CD4-positive, alpha-beta T cell treated with Interleukin-4 for 1 hour (primary cell): ENCODE measurements around the gene SRGAP1.
"Not testable (repeated sequence)": the region's sequence is repeated elsewhere in the genome, so short reads cannot be mapped to it uniquely, and the experiment has no call there.

Source experiments
- DNase-seq, 2 donors: peaks; one replicate each; pipeline ENCODE4 v3.0.0-alpha.2; 2020 to 2022

Gene SRGAP1

DNA sequence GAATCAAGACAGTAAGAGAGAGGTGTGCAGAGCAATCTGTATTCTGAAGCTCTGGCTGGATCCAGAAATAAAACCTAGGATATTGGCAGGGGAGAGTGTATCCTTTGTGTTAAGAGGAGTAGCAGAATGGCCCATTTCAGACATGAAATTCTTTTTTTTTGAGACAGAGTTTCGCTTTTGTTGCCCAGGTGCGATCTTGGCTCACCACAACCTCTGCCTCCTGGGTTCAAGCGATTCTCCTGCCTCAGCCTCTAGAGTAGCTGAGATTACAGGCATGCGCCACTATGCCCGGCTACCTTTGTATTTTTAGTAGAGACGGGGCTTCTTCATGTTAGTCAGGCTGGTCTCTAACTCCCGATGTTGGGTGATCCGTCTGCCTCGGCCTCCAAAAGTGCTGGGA is 6.1 kb upstream of the SRGAP1 start:
- DNase-seq: no peak

DNA sequence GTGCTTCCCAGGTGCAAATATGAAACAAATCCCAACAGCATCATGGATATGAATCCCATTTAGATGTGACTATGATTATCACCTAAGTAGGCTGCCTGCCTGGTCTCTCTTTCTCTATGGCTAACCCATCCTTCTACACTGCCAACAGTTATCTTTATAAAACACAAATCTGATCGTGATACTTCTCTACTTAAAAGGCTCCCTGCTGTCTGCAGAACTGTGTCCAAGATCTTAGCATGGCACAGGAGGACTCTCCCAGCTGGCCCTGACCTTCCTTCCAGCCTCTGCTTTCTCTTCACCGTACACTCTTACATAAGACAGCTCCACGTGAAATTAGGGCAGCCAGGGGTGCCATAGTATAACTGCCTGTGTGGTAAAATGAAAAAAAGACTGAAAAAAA is 3.5 kb upstream of the SRGAP1 start:
- no peak for DNase-seq

DNA sequence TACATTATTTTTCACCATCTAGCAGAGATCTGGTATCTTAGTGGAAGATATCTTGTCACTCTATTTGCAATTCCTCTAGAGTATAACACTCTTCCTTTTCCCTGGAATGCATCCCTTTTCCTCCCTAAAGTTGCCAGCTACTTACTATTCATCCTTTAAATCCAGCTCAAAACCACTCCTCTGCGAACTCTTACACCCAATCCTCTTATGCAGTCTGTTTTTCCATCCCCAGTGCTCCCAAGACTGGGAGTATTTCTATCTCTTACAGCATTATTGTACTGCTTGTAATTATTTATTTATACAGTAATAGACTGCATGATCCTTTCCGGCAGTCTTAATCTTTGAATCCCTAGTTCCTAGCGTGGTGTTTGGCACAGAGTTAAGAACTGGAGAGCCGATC is 2.9 kb upstream of the SRGAP1 start:
- DNase-seq: no peak

DNA sequence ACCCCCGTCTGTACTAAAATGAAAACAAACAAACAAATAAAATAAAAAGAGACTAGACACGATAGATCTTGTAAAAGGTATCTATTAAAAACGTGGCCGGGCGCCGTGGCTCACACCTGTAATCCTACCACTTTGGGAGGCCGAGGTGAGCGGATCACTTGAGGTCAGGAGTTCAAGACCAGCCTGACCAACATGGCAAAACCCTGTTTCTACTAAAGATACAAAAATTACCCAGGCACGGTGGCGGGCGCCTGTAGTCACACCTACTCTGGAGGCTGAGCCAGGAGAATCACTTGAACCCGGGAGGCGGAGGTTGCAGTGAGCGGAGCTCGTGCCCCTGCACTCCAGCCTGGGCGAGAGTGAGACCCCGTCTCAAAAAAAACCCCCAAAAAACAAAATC is 1.8 kb upstream of the SRGAP1 start:
- DNase-seq: not testable (repeated sequence)

DNA sequence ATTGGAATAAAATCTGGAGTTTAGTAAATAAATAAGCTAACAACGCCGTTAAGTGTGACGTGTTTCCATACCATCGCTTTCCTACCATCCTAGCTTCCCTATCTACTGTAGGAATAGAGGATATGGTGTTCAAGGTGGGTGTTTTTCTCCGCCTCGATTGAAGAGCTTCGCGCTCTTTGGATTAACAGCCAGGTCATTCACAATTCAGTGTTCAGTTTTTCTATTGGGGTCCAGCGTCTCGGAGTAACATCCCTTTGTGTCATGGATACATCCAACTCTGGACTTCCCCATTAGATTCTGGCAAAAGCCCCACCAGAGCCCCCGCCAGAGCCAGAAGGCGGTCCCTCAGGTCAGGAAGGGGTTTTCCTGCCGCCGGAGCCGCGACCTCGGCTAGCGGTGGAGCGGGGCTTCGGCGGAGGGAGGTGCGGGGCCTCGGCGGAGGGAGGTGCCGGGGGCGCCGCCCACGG is 1.2 kb upstream of the SRGAP1 start:
- no peak for DNase-seq

DNA sequence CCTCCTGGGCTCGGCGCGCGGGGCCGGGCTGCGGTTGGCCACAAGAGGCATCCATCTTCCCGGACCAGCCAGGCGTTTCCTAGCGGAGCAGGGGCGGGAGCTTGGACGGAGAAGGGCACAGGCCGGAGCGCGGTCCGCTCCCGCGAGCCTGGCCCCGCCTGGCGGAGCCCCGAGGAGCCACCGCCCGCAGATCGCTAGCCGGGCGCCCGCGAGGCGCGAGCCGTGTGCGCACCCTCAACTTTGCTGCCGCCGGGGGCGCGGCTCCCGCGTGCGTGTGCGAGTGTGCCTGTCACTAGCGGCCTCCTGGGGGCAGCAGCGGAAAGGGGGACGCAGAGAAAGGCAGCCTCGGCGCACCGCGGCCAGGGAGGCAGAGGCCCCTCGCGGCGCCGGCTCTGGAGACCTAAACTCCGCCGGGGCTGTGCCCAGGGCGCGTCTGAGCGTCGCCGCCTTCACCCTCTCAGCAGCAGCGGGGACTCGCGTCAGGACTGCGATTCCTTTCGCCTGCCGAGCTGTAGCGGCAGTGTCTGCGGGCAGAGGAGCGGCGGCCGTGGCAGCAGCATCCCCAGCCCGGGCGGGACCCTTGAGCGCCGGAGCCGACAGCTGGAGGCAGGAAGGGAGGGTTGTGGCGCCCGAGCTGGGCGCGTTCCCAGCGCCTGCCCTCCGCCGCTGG is 644 bp upstream of the SRGAP1 start:
- peak; percentile 78 to 82 for DNase-seq

DNA sequence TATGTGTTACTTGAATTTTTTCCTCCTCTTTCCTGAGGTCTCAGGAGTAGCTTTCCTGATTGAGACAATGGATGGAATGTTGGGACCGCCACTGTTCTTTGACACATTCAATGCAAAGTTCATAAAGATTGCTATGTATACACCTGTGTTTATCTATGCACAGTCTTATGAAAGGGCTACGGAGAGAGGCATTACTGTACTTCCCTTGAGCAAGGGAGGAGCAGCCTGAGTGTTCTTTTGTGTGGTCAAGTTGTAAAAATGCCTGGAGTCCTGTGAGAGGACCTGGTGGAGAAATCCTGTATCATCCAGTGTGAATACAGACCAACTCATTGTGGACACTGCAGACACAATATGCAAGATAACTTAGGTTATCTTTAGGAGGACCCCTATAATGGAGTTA is 1.2 kb downstream of the SRGAP1 start:
- DNase-seq: no peak

DNA sequence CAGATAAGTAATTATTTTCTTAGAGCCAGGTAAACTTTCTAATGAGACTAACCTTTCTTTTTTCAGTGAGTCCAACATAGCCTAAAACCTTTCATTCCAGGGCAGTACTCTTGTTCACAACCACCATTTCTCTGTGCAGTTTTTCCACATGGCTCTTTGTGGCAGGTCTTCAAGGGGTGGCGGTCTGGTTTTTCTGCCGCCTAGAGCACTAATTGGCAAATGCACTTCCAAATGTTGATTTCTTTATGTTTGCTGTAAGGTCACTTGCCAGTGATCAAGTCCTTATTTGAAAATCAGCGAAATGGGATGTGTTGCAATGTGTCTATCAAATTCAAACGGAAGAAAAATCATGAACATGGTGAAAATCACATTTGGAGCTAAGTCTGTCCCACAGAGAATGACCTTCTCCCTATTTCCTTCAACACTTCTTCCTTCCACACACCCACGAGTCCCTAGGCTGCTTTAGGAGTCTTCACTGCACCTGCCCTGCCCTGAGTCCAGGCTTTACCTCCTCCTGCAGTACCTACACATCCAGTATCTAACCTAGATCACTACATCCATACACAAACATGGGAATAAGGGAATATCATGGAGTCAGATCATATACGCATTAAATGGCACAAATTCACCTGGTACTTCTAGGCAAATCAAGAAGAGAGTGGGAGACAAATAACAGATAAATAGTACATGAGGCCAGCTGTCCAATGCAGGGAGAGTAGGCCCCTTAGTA is 1.9 kb downstream of the SRGAP1 start:
- DNase-seq: no peak

DNA sequence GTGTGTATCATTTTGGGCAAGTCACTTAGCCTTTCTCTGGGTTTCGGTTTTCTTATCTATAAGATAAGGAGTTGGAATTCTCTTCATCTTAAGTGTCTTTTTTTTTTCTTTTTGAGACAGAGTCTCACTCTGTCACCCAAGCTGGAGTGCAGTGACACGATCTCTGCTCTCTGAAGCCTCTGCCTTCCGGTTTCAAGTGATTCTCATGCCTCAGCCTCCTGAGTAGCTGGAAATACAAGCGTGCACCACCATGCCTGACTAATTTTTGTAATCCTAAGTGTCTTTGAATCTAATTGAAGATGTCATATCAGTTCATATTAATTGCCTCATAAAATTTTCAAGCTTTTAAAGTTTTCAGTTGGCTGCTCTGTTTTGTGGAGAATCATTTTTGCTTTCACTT is 4.0 kb downstream of the SRGAP1 start:
- DNase-seq: no peak

DNA sequence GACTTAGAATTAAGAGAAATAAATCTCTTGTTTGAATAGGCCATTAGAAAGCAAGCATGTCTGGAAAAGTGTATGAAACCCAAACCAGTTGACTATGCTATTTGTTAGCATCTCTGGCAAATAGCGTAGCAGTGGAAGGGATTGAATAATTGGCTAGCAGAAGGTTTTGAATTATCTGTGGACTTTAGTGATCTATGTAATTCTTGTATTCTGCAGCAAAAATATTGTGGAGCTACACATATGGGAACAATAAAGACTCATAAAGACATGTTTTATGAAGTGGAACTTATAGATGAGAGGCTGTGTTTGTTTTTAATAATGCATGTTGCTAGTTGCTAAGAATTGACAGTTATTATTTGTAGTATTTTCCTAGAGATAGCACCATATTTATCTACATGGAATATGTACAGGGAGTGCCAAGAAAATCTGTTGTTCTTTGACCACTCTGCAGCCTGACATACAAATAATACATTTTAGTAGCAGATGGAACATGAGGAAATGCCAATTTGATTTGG is 4.7 kb downstream of the SRGAP1 start:
- DNase-seq: no peak

DNA sequence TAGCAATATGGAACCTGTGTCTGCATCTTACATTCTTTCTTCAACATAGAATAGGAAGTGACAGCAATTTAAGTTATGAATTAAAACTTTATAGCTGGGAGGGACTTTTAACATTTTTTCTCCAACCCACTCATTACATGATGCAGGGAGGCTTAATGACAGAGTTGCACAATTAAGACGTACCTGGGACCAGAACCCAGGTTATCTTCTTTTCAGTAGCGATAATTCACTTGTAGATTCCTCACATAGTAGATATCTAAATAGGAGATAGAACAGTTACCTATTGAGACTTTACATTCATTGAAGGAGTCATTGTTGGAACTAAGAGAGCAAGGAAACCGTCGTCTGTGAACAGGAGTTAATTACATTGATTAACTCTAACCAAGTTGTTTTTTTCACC is 5.1 kb downstream of the SRGAP1 start:
- DNase-seq: no peak

DNA sequence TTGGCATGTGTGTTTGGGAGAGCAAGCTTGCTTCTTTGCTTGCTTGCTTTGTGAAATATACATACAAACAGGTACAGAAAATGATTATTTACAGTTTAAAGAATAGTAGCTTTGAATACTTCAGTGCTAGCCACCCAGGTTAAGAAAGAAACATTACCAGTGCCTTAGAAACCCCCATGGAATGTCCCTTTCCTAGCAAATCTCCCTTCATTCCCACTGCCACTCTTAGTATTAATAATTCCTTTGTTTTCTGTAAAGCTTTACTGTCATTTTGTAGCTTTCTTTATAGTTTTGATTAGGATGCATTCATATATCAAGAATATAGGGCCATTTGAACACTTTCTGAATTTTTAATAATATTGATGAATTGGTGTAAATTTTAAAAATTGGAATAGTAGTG is 9.5 kb downstream of the SRGAP1 start:
- no peak for DNase-seq

DNA sequence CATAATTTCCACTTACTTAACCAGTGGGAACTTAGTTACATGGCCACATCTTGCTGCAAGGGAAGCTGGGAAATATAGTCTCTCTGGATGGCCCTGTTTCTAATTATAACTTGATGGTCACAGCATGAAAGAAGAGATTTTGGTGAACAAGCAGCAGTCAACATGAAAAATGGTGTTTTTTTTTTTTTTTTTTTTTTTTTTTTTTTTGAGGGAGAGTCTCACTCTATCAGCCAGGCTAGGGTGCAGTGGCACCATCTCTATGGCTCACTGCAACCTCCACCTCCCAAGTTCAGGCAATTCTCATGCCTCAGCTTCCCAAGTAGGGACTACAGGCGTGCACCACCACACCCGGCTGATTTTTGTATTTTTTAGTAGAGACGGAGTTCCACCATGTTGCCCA is 10.8 kb downstream of the SRGAP1 start:
- DNase-seq: no peak

DNA sequence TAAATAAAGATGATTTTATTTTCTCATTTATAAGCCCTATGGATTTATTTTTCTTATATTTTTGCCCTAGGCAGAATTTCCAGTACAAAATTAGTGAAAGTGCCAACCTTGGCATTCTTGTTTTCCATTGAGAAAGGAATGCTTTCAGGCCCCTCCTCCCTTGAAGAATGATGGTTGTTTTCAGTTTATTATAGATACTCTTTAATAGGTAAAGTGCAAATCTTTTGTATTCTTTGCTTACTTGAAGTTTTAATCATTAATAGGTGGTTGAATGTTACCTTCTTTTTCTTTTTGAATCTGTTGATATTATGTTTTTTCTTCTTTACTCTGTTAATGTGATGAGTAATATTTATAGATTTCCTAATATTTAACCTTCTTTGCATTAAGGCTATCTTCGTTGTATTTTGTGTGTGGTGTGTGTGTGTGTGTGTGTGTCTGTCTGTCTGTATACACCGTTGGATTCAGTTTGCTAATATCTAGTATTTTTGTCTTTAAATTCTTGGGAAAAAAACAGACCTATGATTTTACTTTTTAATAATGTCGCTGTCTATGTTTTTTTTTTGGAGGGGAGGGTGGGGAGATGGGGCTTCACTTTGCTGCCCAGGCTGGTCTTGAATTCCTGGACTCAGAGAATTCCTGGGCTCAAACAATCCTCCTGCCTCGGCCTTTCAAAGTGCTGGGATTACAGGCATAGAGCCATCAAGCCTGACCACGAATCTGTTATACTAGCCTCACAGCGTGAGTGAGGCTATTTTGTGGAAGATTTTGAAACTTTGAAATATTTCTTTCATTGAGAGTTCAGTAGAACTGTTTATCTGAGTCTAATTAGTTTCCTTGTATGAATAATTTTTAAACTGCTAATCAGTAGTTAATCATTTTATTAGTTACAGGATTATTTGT is 13.5 kb downstream of the SRGAP1 start:
- DNase-seq: no peak

DNA sequence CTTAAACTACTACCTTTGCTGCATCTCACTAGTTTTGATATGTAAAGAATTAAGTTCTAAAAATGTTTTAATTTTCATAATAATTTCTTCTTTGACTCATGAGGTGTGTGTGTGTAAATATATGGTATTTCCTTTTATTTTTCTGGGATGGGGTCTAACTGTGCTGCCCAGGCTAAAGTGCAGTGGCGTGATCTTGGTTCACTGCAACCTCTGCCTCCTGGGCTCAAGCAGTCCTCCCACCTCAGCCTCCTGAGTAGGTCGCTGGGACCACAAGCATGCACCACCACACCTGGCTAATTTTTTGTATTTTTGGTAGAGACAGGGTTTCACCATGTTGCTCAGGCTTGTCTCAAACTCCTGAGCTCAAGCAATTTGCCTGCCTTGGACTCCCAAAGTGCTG is 15.4 kb downstream of the SRGAP1 start:
- DNase-seq: not testable (repeated sequence)

DNA sequence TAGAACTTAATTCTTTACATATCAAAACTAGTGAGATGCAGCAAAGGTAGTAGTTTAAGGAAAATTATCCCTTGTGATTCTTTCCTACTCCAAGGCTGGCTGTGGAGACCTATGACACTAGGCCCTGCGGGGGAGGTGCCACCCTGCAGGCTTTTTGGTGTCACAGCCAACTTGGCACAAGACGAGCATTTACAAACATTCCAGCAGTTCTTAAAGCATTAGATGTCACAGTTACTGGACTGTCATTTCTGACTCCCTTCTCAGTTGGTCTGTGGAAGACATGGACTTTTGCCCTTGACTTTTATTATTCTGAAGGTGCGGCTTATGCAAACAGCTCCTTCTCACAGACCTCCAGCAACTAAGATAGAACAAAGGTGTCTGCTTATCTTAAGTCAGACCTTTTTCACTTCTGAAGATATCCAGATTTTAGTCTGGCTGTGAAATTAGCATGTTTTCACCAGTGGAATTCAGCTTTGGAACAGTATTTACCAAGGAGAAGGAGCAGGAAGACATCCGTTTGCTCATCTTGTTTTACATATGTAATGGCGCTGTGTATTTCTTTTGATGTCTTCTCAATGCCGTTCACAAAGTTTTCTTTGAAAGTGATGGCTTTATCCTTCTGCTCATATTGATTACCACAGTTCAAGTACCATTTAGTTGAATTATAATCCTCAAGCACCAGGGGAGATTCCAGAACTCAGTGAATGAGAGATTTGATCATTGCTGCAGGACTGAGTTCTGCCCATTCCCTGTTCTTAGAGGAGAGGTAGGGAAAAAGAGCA is 17.9 kb downstream of the SRGAP1 start:
- no peak for DNase-seq

DNA sequence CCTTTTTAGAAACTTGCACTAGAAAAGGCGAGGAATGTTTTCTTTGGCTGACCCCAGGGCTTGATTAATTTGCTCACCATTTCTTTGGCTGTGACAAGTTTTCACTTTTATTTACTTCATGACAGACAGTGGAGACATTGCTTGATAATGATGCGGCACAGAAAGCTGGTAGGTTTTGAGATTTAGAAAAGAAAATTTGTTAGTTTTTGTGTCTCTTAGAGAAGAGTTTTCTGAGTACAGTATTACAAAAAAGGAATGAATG is 18.4 kb downstream of the SRGAP1 start:
- DNase-seq: no peak

DNA sequence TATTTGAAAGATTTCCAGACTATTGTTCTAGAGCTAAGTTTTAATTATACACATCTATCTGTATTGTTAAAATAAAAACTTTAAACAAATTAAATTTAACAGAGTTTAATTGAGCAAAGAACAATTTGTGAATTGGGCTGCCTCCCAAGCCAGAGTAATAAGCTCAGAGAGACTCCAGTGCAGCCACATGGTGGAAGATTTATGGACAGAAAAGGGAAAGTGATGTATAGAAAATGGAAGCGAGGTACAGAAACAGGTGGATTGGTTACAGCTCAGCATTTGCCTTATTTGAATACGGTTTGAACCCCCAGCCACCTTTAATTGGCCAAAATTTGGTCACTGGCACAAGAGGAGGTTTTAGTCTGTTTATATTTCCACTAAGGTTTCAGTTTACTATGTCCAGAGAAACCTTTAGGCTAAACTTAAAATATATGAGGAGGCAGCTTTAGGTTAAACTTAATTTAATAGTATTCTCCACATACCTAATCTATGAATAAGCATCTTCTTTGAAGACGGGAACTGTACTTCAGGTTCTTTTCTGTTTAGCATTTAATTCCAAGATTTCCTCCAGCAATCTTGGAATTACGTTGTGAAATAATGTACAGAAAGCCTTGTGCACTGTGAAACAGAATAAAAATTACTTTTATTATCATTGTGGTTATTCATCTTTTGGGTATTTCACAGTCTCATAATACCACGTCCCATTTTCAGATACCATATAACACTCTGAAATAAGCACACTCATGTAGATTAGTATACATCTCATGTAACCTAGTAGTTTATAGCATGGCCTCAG is 19.4 kb downstream of the SRGAP1 start:
- DNase-seq: no peak

DNA sequence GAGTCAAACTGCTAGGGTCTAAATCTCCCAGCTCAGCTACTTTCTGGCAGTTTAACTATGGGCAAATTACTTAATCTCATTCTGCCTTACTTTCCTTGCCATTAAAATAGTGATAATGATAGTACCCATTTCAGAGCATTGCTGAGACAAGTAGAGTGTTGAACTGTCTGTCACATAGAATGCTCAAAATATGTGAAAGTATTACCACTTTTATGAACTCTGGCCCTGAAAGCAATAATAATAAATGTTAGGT is 19.9 kb downstream of the SRGAP1 start:
- DNase-seq: no peak

DNA sequence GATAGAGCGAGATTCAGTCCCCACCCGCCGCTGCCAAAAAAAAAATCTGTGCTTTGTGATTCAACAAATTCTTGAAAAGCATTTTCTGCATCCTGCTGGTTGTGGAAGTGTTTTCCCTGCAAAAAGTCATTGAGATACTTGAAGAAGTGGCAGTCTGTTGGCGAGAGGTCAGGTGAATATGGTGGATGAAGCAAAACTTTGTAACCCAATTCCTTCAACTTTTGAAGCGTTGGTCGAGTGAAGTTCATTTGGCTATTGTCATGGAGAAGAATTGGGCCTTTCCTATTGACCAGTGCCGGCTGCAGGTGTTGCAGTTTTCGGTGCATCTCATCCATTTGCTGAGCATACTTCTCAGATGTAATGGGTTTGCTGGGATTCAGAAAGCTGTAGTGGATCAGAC is 20.9 kb downstream of the SRGAP1 start:
- no peak for DNase-seq

DNA sequence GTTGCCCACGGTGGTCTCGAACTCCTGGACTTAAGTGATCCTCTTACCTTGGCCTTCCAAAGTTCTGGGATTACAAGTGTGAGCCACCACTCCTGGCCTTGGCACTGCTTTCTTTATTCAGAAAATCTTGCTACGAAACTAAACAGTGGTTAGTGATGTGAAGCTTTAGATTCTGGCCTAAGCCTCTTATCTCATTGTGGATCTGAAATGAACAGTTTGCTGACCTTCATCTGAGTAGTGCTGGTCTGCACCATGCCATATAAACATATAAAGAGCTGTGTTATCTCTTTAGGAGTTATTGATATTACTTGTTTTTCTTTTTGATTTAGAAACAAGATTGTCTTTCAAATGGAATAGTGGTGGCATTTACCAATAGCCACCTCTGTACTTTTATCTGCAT is 22.6 kb downstream of the SRGAP1 start:
- DNase-seq: no peak

DNA sequence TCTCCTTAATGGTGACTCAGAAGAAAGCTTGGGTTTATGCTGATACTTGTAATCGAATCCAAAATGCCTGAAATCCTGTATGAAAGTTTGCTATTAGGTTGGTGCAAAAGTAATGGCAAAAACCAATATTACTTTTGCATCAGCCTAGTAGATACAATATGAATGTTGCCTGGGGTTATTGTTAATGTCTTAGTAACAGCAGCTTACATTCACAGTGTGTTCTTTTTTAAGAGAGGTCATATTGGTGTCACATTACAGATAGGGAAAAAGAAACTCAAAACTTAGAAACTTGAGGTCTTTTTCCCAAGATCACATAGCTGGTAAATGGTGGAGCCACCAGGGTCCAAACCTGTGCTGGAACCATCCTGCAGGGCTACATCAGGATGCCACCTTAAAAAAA is 25.2 kb downstream of the SRGAP1 start:
- DNase-seq: no peak
